ENCODE measurements around the gene RHO.

DNA sequence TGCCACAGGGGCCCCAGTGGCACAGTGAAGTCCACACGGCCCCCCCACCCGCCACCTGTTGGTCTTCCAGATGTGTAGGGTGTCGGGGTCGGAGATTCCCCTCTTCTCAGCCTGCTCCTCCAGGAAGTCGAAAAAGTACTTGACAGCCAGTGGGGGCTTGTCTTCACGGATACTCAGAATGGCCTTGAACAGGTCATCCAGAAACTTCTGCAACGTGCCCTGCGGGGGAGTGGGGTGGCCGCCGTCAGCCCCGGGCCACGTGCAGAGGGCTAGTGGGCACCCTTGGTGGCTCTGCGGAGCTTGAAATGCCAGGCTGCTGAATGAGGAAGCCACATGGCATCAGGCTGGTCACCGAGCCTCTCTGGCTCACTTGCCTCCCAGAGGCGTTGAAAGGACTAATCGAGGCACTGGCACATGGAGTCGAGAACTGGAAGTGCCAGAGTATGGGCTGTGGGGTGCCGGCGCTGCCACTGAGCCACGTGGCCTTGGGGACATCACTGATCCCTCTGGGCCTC lies 31.2 kb downstream of the RHO start:
- TF ChIP-seq CTCF (IDR thresholded peaks at IDR 0.05; ENCODE audit: poor library complexity) (no peak), EZH2 (IDR thresholded peaks at IDR 0.05; ENCODE audit: borderline replicate concordance) (no peak)
